Activated T-helper 1 cell treated with anti-CD3 and anti-CD28 coated beads, Interleukin-2, amount 50 U/mL, for 16 hours (primary cell): ENCODE measurements around the gene CTNNA2.

Experiments used
- DNase-seq, 2 donors: peaks; one replicate each; pipeline ENCODE4 v3.0.0-alpha.2; 2020; ENCODE audit warnings: low read depth in 1 of 2, low spot score in 1 of 2

CTNNA2 gene

DNA sequence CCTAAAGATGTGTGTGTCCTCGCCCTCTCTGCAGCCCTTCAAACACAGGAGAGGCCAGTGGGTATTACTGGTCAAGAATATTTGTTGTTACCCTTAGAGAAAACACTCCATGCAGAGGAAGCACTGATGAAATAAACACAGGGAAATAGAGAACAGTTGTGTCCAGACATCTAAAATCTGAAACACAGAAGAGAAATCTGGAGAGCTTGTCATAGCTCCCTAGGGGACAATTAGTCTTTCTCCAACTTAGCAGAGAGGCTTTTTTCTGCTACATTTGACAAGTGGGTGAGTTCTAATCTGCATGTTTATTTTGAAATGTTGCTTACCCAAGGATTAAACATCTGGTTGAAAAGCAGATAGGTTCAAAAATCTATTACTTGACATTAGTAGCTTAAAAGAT is 190.1 kb downstream of the CTNNA2 start:
- DNase-seq = no peak

DNA sequence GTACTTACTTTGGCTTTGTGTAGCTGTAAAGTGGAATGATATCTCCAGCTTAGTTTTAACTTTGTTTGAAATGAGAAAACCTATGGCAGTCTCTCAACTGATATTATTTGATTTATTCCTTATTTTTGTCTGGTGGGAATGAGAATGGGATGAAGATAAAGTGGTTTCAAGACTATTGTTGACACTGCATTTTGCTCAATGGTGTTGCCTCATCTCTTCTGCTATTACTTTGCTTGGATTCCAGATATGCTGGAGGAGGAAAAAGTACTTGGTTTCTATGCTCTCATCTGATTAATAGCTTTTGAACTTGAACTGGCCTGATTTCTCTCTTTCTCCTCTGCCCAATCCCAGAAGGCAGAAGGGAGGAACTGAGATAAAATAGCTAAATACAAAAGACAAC is 198.2 kb downstream of the CTNNA2 start:
- no peak for DNase-seq

DNA sequence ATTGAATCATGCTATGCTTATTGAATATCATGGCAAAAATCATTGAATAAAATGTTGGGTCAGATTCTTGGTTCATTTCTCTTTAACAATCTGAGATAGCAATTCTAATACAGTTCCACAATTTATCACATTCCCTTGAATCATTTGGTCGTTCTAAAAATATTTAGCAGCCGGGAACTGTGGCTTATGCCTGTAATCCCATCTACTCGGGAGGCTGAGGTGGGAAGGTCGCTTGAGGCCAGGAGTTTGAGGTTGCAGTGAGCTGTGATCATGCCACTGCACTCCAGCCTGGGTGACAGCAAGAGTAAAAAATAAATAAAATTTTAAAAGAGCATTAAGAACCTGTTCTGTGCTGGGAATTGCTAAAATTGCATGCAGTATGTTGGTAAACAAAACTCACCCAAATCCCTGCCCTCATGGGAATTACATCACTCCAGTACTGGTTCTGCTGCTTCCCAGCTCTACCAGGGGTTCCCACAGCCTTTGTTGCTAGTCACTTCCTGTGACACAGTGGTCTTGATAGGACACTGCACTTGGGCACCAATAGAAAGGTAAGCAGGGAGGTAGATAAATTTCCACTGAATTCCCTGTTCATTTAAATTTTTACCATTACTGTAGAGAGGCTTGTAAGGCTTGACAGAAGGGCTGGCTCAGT is 200.4 kb downstream of the CTNNA2 start:
- DNase-seq = no peak

DNA sequence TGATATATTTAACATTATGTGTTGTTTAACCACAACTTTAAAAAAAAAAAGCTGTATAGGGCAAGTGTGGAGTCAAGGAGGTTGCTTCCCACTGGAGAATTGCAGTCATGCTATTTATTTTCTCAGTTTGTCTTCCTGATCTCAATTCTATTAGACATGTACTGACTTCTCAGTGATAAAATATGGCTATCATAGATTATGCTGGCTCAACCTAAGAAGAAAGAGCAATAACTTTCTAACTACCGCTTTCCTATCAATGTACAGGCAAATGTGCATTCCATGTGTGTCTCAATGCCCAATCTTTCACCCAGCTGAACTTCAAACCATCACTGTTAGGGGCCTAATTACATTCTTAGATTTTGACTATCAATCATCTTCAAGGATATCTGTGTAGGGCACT is 201.4 kb downstream of the CTNNA2 start:
- no peak for DNase-seq

DNA sequence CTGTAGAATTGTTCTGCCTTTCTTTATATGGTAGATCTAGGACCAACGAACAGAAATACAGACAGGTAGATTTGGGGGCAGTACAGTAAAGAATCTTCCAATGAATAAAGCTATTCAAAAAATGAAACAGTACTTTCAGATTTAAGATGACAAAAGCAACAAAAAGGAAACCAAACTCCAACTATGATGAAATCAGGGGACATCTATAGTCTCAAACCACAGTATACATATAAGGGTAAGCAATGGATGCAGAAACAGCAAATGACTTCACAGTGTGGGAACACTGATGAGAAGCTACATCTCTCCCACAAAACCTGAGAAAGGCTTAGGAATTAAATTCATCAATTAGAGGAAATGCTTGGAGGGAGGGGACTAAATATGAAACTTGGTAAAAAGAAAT is 202.5 kb downstream of the CTNNA2 start:
- no peak for DNase-seq

DNA sequence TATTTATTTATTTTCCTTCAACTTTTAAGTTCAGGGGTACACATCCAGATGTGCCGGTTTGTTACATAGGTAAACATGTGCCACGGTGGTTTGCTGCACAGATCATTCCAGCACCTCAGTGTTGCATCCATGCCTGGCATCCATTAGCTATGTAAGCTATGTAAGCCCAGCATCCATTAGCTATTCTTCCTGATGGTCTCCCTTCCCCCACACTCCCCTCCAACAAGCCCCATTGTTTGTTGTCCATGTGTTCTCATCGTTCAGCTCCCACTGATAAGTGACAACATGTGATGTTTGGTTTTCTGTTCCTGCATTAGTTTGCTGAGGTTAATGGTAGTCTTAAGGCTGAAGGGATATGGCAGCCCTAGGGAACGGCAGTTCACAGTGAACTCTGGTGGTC is 203.4 kb downstream of the CTNNA2 start:
- no peak for DNase-seq

DNA sequence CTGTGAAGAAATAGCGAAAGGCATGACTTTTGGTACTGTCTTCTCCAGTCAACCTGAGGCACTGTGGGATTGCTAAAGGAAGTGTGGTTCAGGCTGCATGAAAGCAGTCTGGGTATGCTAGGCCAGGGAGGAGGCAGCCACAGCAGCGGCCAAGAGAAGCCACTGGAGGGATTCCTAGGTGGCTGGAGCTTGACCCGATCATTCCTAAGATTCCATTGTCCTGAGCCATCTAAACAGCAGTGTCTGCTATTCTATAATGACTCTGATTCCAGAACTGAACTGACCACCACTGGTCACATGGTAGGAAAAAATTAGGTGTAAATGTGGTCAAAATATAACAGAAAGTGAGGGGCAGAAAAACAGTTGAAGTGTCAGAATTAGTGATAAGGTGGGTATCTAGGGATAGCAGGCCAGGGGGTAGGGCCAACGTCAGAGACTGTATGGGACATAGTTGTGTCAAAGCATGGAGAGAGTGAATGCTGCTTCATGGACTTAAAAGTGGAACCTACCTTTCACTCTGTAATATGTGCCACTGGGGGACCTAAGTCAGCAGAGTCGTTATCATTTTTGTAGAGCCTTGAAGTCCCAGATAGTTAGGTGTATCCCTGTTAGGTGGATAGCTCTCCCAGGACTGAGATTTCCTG is 204.6 kb downstream of the CTNNA2 start:
- DNase-seq = no peak

DNA sequence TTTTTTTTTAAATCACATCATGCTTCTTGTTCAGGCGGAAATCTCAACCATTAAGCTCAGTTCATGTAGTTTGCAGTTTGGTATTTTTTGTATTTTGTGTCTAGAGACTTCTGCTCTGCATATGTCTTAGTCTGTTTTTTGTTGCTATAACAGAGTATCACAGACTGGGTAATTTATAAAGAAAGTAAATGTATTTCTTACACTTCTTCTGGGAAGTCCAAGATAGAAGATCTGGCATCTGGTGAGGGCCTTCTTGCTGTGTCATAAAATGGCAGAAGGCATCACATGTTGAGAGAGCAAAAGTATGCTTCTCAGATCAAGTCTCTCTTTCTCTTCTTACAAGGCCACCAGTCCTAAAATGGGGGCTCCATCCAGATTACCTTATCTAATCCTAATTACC is 208.2 kb downstream of the CTNNA2 start:
- no peak for DNase-seq

DNA sequence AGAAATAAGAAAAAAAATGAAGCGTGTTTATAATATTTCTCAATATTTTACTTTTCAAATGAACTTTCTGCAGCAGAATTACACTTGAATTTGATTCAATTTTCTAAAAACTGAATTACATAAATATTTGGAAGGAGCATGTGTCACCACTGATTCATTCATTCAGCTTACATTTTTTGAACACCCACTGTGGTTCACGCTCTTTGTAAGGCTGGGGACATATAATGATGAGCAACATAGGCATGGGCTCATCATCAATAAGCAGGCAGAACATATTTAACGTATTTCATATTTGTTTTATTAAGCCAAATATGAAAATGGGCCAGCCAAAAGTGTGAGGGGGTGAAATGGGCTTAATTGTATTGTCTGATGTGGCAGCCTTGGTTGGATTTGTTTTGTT is 209.1 kb downstream of the CTNNA2 start:
- no peak for DNase-seq

DNA sequence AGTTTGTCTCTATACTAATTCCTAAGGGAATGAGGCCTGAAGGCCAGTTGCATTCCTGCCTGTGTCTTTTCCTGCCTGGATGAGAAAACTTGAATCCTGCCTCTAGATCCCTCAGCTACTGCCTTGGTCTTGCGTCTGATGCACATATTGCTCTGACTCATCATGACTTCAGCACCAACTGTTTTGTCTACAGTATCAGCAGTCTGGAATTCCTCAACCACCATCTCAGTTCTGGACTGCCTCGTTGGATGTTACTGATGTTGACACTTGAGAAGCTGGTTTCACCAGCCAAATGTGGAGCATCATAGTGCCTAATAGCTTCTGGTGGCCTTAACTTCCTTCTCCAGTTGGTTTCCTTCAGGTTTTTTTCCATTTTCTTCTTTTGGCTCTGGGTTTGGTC is 211.0 kb downstream of the CTNNA2 start:
- DNase-seq = no peak

DNA sequence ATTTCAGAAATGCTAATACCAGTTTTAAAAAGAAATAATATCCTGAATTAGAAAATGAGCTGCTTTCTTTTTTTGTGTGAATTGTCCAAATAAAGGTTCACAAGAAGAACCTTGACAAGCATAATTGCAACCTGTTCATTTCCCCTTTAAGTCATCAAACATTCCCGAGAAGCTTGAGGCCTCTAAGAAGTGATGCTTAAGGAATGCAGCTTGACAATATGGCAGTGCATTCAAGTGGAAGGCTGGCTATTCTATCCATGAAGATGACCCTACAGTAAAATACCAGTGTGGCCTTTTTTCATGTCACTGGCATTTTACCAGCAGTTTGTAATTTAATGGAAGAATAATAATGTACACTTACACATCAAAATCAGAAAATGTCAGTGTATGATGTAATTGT is 216.7 kb downstream of the CTNNA2 start:
- DNase-seq = no peak

DNA sequence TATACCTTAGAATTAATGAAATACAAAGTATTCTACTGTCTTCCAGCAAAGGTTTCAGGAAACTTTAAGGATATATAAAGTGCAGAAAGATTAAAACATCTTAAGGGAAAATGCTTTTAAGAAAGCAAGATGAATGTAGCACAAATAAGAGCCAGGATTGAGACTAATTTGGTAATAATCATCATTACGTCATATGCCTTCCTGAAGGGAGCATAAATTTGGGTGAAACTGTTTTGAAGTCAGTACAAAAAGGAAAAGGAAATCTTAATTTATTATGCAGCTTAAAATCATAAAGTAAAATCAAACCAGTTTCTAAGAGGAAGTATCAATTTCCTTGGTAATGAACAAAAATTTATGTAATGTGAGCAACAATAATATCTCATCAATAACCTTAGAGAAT is 221.7 kb downstream of the CTNNA2 start:
- DNase-seq = no peak

DNA sequence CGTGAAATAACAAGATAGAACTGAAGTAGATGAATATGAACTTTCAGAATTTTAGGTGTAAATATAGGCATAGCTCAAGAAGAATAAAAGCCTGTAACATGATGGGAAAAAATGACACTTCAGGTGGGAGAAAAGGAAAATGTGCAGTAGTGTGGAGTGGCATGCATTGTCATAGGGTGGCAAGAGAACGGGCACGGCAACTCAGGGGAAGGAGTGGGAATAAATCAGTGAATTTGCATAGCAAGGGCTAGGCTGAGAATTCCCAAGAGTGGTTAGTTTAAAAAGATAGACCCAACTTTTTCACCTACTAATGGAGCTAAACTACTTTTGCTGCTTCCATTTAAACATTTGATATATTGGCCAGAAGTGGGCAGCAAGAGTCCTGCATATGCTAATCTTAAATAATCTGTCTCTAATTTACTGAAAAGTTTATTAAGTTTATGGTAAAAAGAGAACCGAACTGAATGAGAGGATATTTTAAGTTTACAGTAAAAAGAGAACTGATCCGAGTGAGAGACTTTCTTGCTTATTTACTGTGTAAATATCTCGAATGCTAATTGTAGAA is 228.1 kb downstream of the CTNNA2 start:
- no peak for DNase-seq

DNA sequence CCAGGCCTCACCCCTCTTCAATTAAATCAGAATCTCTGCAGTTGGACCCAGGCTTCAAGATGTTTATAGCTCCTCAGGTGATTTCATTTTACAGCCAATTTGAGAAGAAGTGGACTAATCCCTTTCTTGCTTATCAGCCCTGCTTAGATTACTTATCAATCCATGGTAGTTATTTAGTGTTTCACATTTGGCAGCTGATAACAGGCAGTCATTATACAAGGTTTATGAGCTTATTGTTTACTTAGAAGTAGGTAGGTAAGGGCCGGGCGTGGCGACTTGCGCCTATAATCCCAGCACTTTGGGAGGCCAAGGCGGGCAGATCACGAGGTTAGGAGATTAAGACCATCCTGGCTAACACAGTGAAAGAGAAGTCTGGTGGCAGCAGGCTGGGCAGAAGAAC is 237.5 kb downstream of the CTNNA2 start:
- DNase-seq = no peak

DNA sequence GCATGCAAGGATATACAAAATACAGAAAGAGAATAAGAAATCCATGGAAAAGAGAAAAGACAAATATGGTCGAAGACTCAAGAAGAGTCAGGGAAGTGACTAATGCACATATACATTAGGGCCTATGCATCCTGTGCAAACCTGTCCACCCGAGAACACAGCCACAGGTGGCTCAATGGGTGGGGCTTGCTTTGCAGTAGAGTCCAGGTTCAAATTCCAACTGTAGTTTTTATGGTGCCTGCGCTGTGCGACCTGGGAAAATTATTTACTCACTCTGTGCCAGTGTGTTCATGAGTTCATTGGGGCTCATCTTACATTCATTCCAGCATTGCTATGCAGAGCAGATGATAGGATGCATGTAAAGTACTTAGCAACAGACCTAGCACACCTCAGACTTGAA is 244.7 kb downstream of the CTNNA2 start:
- DNase-seq = no peak

DNA sequence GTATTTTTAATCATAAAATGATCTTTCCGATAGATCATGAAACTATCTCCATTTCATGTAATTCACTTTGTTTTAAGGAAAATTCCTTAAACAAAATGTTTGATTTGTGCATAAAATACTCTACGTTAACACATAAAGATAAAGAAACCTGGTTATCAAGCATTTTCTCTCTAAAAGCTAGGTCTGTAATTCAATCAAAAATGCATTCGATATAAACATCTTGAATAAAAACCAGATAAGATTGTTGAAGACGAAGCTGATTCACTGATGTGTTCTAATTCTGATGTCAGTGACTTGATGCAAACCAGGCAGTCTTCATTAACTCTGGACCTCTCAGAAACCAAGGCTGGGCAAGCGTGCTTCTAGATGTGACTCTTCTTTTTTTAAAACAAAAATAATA is 245.2 kb downstream of the CTNNA2 start:
- DNase-seq = no peak

DNA sequence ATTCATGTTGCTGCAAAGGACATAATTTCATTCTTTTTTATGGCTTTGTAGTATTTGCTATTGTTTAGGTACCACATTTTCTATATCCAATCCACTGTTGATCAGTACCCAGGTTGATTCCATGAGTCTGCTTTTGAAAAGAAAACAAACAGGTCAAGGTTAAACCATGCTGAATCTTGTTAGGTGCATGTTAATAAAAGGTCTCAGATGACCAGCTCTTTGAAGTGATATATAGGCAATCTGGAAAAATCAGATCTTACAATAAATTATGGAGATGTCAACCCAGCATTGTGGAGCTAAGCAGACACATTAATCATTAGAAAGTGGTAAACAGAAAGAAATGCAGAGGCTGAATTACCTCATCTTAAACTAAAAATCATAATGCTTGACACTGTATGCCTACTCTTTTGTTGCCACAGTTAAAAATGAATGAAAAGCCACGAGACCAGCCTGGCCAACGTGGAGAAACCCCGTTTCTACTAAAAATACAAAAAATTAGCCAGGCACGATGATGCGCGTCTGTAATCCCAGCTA is 246.0 kb downstream of the CTNNA2 start:
- DNase-seq = no peak

DNA sequence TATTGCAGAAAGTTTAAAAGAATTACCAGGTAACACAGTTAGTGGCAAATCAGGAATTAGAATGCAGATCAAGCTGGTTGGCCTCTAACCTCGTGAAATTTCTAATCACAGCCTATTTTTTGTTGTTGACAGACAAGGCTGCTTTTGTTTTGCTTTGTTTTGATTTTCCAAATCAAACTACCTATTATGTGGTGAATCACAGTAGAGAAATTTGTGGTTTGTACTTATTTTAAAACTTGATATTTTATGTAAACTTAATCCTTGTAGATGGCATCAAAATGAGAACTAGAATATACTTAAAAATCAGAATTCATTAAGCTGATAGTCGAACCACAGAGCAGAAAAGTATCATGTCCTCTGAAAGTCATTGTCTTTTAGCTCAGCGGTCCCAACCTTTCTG is 258.1 kb downstream of the CTNNA2 start:
- DNase-seq = no peak

DNA sequence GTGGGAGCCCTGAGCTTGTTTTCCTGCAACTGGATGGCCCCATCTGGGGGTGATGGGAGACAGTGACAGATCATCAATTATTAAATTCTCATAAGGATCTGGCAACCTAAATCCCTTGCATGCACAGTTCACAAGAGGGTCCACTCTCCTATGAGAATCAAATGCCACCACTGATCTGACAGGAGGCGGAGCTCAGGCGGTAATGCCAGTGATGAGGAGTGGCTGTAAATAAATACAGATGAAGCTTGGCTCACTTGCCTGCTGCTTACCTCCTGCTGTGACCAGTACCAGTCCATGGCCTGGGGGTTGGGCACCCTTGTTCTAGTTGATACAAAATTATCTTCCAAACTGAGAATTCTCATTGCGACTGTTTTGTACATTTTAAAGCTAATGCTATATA is 258.6 kb downstream of the CTNNA2 start:
- DNase-seq = no peak

DNA sequence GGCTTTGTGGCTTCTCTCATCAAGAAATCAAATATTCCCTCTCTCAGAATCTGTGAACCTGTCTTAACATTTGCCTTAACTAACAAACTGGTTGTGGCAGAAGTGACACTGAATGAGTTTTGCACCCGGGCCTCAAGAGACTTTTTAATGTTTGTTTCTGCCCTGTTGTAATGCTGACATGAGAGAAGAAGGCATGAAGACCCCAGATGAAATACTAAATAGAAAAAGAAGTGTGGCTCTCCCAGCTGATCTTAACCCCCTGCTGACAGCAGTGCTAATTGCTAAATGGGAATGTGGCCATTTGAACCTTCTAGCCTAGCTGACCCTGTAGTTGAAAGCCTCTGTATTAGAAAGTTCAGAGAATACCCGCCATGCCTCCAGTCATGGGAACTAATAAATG is 261.2 kb downstream of the CTNNA2 start:
- DNase-seq = no peak

DNA sequence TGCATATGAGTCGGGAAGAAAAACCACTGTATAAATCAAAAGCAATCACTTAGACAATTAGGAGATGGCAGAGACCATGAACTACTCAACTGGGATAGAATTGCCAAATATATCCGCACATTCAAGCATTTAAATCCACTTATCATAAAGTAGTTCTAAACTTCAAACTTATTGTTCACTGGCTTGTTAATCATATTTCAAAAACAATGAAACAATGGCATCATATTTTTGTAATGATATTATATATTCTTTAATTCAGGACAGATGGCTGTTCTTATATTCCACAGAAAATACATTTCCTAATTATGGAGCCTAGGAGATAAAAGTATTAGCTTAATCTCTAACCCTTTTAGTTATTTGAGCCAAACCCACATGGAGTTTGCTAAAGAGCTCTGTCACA is 263.6 kb downstream of the CTNNA2 start:
- DNase-seq = no peak

DNA sequence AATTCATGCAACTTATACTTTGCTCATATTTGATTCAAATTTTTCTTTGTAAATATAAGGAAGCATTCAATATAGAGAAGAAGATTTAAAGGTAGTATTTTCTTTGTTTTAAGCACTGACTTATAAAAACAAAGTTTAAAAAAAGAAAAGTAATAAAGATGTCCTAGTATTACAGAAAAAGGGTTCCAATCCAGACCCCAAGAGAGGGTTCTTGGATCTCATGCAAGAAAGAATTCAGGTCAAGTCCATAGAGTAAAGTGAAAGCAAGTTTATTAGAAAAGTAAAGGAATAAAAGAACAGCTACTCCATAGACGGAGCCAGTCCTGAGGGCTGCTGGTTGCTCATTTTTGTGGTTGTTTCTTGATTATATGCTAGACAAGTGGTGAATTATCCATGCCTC is 267.9 kb downstream of the CTNNA2 start:
- no peak for DNase-seq
